ENCODE results near the gene CUTC.
"Not testable (repeated sequence)": the region's sequence is repeated elsewhere in the genome, so short reads cannot be mapped to it uniquely, and the experiment has no call there.

Gene CUTC

GRCh38 chr10:99730026-99730425 lies 2.0 kb upstream of the CUTC start:
- H3K36me3 Mint-ChIP-seq: peaks cover 11% of the 10 kb centered on the region
- no peaks in the 10 kb centered on the region for H3K9me3 Mint-ChIP-seq
- no peaks in the 10 kb centered on the region for H3K27me3 Mint-ChIP-seq
- peaks cover 14% of the 10 kb centered on the region for H3K4me1 Mint-ChIP-seq
- DNase-seq (ENCODE audit: low spot score in 2 of 2) (no peak), ATAC-seq (ENCODE audit: low read depth) (no peak)
- no peak overlapping the region for H3K27ac Mint-ChIP-seq
- no peak overlapping the region for H3K4me3 Mint-ChIP-seq

DNA sequence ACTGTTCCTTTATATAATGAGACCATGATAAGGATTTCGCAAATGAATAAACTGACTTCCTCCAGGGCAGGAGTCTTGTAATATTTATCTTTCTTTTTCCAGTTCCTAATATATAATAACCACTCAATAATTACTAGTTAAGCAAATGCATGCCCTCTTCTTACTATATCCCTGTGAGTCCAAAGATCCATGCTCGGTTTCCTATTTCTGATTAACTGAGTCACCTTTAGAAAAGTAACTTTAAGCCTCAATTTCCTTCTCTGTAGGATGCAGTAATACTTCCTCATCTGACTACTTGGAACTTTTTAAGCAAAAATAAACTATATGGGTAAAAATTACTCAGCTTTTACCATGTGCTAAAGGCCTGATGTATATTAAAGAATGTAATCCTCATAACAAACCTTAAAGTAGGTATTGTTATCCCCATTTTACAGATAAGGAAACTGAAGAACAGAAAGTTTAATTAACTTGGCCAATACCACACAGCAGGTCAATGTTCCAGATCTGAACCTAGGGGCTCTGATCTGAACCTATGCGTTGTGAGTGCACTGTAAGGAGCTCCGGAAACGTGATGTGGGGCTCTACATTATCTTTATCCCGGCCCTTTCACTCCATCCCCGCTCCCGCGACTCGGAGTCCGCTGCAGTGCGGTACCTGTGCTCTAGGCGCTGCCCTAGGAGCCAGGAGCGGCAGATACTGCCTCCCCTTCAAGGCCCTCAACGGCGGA lies 565 bp upstream of the CUTC start:
- Mint-ChIP-seq H3K4me3 (peak overlapping the region; percentile 100), H3K9me3 (no peaks in the 10 kb centered on the region), H3K36me3 (peaks cover 12% of the 10 kb centered on the region), H3K27ac (peak overlapping the region; percentile 96), H3K27me3 (no peaks in the 10 kb centered on the region), H3K4me1 (peaks cover 16% of the 10 kb centered on the region)
- no peak for DNase-seq (ENCODE audit: low spot score in 2 of 2)
- no peak for ATAC-seq (ENCODE audit: low read depth)

- no peak for ATAC-seq (ENCODE audit: low read depth)
- Mint-ChIP-seq H3K27ac (no peak overlapping the region), H3K36me3 (peaks cover 19% of the 10 kb centered on the region), H3K27me3 (no peaks in the 10 kb centered on the region), H3K4me1 (peaks cover 16% of the 10 kb centered on the region), H3K4me3 (no peak overlapping the region), H3K9me3 (no peaks in the 10 kb centered on the region)
- DNase-seq (ENCODE audit: low spot score in 2 of 2): no peak
Observed at GRCh38 chr10:99733366-99733765, 1.3 kb downstream of the CUTC start.

- ATAC-seq (ENCODE audit: low read depth); H3K27ac Mint-ChIP-seq; H3K9me3 Mint-ChIP-seq; DNase-seq (ENCODE audit: low spot score in 2 of 2); H3K27me3 Mint-ChIP-seq; H3K4me3 Mint-ChIP-seq: not testable (repeated sequence)
- Mint-ChIP-seq H3K4me1 (peaks cover 15% of the 10 kb centered on the region), H3K36me3 (peaks cover 20% of the 10 kb centered on the region)
Observed at GRCh38 chr10:99734111-99734510, 2.1 kb downstream of the CUTC start.

DNA sequence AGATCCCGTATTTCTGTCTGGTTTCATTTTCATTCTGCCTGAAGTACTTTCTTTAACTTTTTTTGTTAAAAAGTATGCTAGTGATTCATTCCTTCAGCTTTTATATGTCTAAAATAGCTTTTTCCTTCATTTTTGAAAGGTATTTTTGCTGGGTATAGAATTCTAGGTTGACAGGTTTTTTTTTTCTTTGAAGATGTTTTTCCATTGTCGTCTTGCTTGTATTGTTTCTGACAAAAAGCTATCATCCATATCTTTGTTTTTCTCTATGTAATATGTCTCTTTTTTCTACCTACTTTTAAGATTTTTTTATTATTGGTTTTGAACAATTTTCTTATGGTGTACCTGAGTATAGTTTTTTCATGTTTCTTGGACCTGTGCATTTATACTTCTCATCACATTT lies 8.2 kb downstream of the CUTC start:
- ATAC-seq (ENCODE audit: low read depth) (no peak), DNase-seq (ENCODE audit: low spot score in 2 of 2) (no peak)
- H3K27me3 Mint-ChIP-seq: no peaks in the 10 kb centered on the region
- no peak overlapping the region for H3K27ac Mint-ChIP-seq
- H3K36me3 Mint-ChIP-seq: peaks cover 58% of the 10 kb centered on the region
- peaks cover 10% of the 10 kb centered on the region for H3K9me3 Mint-ChIP-seq
- H3K4me1 Mint-ChIP-seq: peaks cover 4% of the 10 kb centered on the region
- H3K4me3 Mint-ChIP-seq: no peak overlapping the region

- peaks cover 58% of the 10 kb centered on the region for H3K36me3 Mint-ChIP-seq
- no peak overlapping the region for H3K27ac Mint-ChIP-seq
- ATAC-seq (ENCODE audit: low read depth) (no peak), DNase-seq (ENCODE audit: low spot score in 2 of 2) (no peak)
- no peaks in the 10 kb centered on the region for H3K27me3 Mint-ChIP-seq
- peaks cover 10% of the 10 kb centered on the region for H3K9me3 Mint-ChIP-seq
- peaks cover 3% of the 10 kb centered on the region for H3K4me1 Mint-ChIP-seq
- no peak overlapping the region for H3K4me3 Mint-ChIP-seq
Observed at GRCh38 chr10:99740933-99741559, 9.0 kb downstream of the CUTC start.

GRCh38 chr10:99742254-99742653 lies 10.2 kb downstream of the CUTC start:
- ATAC-seq (ENCODE audit: low read depth): no peak
- Mint-ChIP-seq H3K27ac (no peak overlapping the region), H3K27me3 (no peaks in the 10 kb centered on the region), H3K36me3 (peaks cover 55% of the 10 kb centered on the region), H3K4me3 (no peak overlapping the region), H3K4me1 (peaks cover 3% of the 10 kb centered on the region), H3K9me3 (peaks cover 10% of the 10 kb centered on the region)
- DNase-seq (ENCODE audit: low spot score in 2 of 2): no peak

DNA sequence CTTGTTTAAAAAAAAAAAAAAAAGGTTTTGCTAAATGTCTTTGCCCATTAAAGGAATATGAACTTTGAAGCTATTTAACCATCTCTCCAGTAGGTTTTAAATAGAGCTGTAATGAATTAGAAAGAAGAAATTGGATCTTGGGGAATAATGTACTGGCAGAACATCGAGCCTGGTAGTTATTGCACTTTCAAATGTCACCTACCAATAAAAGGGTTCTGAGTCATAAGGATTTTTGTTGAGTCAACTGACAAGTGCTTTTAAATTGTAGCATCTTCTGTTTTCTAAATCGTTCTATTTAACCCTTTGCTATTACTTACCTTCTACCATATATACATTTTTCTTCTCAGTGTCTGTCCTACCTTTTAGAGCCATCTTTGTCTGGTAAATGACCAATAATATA lies 10.7 kb downstream of the CUTC start:
- Mint-ChIP-seq H3K36me3 (peaks cover 51% of the 10 kb centered on the region), H3K4me1 (peaks cover 3% of the 10 kb centered on the region), H3K27ac (no peak overlapping the region), H3K4me3 (no peak overlapping the region), H3K27me3 (no peaks in the 10 kb centered on the region), H3K9me3 (peaks cover 10% of the 10 kb centered on the region)
- no peak for ATAC-seq (ENCODE audit: low read depth)
- no peak for DNase-seq (ENCODE audit: low spot score in 2 of 2)

DNA sequence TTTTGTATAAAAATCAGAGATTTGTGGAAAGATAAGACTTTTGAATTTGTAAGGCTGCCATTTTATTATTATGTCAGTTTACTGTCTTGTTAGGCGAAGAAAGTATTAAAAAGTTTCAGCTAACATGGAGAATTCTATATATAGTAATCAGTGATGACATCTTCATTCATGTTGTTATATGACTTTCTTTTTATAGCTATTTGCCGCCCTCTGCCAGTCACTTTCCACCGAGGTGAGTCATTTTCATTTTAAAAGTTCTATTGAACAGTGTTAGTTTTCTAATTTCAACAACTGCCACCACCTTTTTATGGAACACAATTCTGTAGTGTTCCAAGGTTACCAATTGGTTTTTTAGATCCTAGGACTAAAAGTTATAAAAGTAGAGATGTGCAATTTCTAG lies 11.8 kb downstream of the CUTC start:
- H3K27ac Mint-ChIP-seq: peak overlapping the region; percentile 42
- ATAC-seq (ENCODE audit: low read depth): no peak

GRCh38 chr10:99746166-99746565 lies 14.1 kb downstream of the CUTC start:
- not testable (repeated sequence) for H3K27me3 Mint-ChIP-seq; H3K4me3 Mint-ChIP-seq; H3K4me1 Mint-ChIP-seq; ATAC-seq (ENCODE audit: low read depth); H3K9me3 Mint-ChIP-seq; DNase-seq (ENCODE audit: low spot score in 2 of 2); H3K27ac Mint-ChIP-seq
- peaks cover 52% of the 10 kb centered on the region for H3K36me3 Mint-ChIP-seq

More for the DNA sequence above, 11.8 kb downstream of the CUTC start:
- no peak for DNase-seq (ENCODE audit: low spot score in 2 of 2)
- Mint-ChIP-seq H3K9me3 (peaks cover 10% of the 10 kb centered on the region), H3K4me1 (peaks cover 4% of the 10 kb centered on the region), H3K36me3 (peaks cover 54% of the 10 kb centered on the region), H3K27me3 (no peaks in the 10 kb centered on the region), H3K4me3 (no peak overlapping the region)

DNA sequence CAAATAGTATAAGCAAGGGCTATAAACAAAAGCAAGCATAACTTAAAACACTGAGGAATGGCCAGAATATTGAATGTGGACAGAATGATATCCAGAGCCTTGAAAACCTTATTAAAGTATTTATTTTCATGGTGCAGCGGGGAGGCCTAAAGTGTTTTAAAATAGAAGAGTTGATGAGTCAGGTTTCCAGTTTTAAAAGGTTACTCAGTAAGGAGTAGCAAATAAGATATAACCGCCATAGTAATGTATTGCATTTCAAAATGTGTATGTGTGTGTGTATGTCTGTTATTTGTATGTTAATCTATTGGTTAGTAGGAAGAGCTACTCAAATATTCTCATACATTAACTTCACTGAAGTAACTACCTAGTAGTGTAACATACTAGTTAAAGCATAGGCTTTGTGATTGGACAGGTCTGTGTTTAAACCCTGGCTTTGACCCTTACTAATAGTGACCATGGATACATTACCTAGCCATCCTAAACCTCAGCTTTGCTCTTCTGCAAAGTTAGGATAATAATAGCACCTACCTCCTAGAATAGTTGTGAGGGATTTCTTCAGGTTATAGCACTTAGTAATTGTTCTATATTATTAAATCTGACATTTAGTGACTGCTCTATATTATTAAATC lies 16.9 kb downstream of the CUTC start:
- Mint-ChIP-seq H3K27me3 (no peaks in the 10 kb centered on the region), H3K36me3 (peaks cover 38% of the 10 kb centered on the region), H3K4me3 (no peak overlapping the region), H3K27ac (no peak overlapping the region), H3K4me1 (peaks cover 2% of the 10 kb centered on the region), H3K9me3 (no peaks in the 10 kb centered on the region)
- ATAC-seq (ENCODE audit: low read depth) (no peak), DNase-seq (ENCODE audit: low spot score in 2 of 2) (no peak)

DNA sequence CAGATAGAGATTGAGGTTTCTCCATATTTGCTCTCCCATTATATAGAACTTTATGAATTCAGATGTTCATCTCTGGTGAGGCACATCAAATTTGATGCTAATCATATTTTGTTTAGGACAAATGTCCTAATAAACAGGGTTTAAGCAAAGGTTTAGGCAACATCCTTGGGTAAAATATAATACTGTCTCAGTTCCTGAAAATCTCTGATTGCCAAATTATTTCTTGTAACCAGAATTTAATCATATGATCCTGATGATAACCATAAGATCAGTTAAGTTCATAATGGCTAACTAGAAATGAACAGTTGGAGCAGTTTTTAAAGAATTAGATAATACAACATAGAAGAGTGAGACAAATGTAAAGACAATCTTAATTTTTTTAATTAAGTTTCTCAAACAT lies 18.6 kb downstream of the CUTC start:
- no peak for DNase-seq (ENCODE audit: low spot score in 2 of 2)
- H3K4me1 Mint-ChIP-seq: peaks cover 2% of the 10 kb centered on the region
- peaks cover 37% of the 10 kb centered on the region for H3K36me3 Mint-ChIP-seq
- no peak for ATAC-seq (ENCODE audit: low read depth)
- H3K27ac Mint-ChIP-seq: no peak overlapping the region
- H3K4me3 Mint-ChIP-seq: no peak overlapping the region
- no peaks in the 10 kb centered on the region for H3K9me3 Mint-ChIP-seq
- no peaks in the 10 kb centered on the region for H3K27me3 Mint-ChIP-seq

DNA sequence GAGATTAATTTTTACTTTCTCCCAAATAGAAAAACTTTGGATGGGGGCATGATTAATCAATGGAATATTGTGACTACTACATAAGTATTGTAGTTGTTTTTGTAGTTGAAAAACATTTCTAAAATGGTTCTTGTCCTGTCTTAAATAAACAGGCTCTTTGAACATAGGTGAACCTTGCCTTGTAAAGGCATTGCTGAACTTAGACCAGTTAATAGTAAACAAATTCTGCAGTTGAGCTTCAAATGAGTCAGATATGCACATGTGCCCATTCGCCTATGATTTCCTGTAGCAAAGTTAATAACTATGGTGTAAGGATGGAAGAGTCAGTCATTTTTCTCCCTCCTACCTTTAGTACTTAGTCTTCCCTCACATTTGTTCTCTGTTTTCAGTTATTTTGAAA lies 22.6 kb downstream of the CUTC start:
- no peak overlapping the region for H3K4me3 Mint-ChIP-seq
- ATAC-seq (ENCODE audit: low read depth) (no peak), DNase-seq (ENCODE audit: low spot score in 2 of 2) (no peak)
- no peaks in the 10 kb centered on the region for H3K27me3 Mint-ChIP-seq
- no peaks in the 10 kb centered on the region for H3K9me3 Mint-ChIP-seq
- H3K36me3 Mint-ChIP-seq: peaks cover 51% of the 10 kb centered on the region
- H3K27ac Mint-ChIP-seq: no peak overlapping the region
- H3K4me1 Mint-ChIP-seq: no peaks in the 10 kb centered on the region

GRCh38 chr10:99756159-99756558 lies 24.1 kb downstream of the CUTC start:
- no peak for DNase-seq (ENCODE audit: low spot score in 2 of 2)
- H3K27me3 Mint-ChIP-seq: no peaks in the 10 kb centered on the region
- H3K4me1 Mint-ChIP-seq: no peaks in the 10 kb centered on the region
- peaks cover 50% of the 10 kb centered on the region for H3K36me3 Mint-ChIP-seq
- no peaks in the 10 kb centered on the region for H3K9me3 Mint-ChIP-seq
- H3K4me3 Mint-ChIP-seq: no peak overlapping the region
- H3K27ac Mint-ChIP-seq: no peak overlapping the region
- no peak for ATAC-seq (ENCODE audit: low read depth)
